GM18867 (cell line): Measurements from ENCODE around the gene PBX1.
"Not testable (repeated sequence)": the region's sequence is repeated elsewhere in the genome, so short reads cannot be mapped to it uniquely, and the experiment has no call there.

Source experiments
- ATAC-seq: cut with Tn5 transposase; IDR thresholded peaks from one replicate; pipeline ENCODE4 v1.9.1; 2021; ENCODE audit warnings: mild to moderate bottlenecking, moderate library complexity; ENCODE audit not compliant: unreplicated experiment

Gene PBX1

DNA sequence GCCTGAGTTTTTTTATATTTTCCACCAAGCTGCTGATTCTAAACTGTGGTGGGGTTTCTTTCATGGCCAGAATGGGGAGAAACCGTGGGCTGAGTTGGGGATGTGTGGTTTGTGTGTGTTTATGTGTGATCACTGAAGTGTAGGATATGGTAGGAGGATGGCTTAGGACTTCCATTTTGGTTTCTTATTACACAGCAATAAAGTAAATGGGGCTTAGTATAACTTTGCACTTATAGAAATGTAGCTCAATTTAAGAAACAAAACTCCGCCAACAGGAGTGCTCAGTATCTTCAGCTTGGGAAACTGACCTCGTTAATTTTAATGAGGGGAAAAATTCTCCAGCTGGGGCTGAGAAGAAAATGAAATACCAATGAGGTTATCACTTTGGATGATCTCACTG lies 77.8 kb downstream of the PBX1 start:
- ATAC-seq = no peak

DNA sequence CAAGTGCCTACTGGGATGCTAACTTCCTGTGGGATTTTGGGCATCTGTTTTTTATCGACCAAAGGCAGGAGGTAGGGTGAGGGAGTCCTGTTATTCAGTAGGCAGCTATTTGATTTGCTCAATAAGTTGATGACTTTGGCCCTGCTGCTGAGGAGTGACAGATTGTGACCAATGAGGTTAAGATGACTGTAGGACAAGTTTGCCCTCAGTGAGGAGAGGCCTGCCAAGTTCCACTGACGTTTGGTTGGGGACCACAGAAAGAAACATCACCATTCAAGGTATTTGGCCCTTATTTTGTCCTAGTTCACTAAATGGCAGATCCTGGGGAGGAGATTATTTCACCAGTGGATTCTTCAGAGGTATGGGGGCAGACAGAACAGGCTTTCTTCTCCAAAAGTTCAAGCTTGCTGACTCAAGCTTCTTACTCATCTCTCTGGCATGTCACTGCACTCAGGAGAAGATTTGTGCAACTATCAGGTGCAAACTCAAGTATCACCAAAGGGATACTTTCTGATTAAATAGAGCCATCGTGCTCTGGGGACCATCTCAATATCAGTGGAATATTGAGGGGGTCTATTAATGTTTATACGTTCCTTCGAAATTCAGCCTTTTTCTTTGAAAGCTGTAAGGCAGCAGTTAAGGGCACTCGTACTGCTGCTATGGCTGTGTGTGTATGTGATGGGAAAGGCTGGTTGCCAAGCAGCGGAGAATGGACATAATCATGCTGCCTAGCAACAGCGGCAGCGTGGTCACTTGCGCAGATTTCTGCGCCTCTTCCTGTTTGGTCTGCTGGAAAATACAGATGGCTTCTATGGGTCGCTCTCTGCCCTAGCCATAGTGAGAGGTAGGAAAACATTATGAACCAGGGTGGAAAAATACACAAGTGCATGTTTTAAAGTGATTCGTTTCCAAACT lies 78.7 kb downstream of the PBX1 start:
- ATAC-seq = no peak

DNA sequence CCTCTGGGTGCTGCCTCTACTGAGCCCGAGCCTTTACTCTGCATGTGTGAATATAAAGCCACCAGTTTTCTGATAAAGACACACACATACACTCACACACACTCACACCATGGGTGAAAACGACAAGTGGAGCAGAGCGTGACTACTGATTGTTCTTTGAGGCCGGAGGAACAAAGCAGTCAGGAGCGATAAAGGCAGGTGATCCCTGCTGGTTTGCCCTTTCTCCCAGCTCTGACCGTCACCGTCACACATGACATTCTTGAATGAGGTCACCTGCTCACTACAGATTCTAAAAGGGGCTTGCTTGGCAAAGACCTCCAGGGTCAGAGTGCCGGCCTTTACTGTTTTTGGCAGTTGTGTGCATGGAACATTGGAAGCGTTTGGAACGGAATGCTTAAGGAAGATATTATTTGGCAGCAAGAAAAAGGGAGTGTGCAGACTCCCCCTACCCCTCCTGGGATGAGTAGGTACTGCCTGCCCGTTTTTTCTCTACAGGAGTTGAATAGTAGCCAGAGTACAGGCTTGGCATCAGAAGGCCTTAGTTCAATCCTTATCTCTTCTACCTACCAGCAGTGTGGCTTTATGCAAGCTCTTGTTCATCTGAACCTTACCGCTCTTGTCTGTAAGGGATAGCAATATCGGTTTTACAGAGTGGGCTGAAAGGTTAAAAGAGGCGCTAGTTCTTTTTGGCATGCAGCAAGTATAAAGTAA lies 79.7 kb downstream of the PBX1 start:
- ATAC-seq = no peak

DNA sequence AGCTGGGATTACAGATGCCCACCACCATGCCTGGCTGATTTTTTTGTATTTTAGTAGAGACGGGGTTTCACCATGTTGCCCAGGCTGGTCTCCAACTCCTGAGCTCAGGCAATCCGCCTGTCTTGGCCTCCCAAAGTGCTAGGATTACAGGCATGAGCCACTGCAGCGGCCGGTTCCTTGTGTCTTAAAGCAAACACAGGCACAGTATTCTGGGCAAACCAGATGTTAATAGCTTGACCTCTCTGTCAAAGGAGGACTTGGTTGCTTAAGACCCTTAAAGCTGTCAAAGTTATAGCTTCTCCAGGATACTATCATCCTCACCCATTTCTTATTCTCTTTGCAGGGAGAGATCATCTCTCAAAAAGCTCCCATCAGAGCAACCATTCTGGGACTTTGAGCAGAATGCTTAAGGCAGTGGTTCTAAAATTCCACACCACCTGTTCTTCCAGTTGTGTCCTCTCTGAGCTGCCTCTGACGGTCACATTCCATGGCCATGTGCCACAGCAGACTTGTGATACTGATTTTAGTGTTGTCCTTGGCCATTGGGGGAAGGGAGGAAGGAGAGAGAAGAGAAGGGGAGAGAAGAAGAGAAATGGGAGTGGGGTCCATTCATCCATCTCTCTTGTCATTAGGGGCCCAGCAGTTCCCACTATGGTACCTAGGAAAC lies 81.8 kb downstream of the PBX1 start:
- no peak for ATAC-seq

DNA sequence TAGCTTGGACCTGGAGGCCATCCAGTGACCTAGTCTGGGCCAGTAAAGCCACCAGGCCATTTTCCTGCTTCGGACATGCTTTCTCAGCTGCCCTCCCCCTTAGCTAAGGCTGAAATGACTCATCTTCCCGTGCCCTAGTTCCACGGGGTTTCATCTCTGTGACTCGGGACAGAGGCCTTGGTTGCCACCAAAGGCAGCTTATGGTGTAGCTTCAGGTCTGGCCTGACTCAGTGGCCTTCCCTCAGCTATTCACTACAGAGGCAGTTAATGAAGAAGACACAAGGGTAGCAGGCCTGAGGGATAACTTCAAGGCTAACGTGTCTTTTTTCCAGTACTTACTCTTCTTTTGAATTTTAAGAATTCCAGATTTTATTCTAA lies 82.4 kb downstream of the PBX1 start:
- ATAC-seq = no peak

DNA sequence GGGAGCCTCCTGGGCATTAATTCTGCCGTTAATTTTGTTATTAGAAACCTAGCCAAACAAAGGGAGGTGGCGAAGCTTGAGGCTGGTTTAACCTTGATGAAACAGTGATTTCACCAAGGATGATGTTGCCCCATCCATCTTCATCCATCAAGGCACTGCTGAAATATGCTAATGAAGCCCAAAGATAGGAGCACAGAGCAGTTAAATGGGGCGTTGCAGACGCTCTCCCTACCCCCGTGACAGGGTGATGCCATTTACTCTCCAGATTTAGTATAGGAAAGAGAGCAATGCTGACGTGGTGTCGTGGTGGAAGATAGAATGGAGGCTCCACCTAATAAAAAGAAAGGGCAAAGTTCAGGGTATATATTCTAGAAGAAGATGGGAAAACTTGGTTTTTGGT lies 84.0 kb downstream of the PBX1 start:
- no peak for ATAC-seq

DNA sequence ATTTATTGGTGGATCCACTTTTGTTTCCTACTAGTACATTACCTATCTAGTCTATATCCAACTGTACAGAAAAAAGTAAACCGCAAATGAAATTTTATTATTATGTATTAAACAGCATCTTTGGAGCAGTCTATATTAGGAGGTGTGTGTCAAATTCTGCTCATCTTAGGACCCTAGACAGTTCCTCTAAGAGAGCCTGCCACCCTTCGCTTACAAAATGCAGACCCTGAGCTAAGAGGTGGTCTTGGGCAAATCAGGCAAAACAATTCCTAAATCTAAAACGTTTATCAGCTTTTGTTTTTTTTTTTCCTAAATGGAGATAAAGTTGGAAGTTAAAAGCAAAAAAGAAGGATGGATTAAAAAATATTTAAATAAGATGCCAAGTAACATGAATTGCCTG lies 85.3 kb downstream of the PBX1 start:
- no peak for ATAC-seq

DNA sequence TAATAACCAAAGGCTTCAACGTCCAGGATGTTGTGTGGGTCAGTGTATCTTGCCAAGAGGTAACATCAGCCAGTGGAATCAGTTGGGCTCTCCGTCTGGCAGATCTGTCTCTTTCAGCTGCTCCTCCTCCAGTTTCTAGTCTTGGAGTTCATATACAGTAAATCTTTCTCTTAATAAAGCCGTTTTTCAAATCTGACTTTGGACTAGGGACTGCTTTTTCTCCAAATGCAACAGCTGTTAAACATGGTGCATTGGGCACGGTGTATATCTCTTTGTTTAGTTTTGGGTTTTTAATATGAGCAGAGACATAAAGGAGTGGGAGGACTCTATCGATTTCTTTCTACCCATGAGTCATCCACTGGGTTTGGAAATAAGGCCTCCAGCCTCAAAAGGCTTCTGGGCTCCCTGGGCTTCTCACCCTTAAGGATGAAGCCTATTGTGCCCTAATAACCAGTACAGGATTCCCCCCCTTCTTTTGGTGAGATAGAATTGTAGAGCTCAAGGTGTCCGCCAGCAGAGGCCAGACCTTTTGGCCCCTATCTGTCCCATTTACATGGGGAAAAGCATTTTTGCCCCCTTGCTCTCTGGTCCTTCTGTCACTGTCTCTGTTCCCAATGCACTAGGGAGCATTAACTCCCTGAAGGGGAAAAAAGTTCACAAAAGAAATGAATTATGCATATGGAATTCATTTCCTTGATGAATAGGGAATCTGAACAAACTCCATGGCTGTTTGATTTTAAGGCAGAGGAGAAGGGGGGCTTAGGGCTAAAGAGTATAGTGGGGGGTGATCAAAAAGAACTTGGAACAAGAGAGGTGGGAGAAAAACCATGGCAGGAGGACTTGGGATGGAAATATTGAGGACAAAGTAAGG lies 86.0 kb downstream of the PBX1 start:
- no peak for ATAC-seq

DNA sequence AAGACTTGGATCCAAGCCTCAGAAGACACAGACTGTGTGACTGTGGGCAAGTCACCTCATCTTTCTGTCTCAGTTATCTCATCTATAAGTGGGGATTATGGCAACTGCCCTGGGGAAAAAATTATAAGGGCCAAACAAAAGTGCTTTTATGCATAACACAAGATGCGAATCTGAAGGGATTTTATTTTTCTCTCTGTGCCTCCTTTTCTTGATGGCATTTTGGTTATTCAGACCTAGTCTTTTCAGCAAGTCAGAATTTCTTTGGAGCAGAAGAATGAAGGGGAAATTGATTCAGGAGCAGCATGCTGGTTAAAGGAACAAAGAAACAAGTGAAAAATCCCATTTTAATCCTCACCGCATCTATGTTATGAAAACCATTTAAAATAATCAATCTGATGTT lies 86.9 kb downstream of the PBX1 start:
- ATAC-seq = no peak

DNA sequence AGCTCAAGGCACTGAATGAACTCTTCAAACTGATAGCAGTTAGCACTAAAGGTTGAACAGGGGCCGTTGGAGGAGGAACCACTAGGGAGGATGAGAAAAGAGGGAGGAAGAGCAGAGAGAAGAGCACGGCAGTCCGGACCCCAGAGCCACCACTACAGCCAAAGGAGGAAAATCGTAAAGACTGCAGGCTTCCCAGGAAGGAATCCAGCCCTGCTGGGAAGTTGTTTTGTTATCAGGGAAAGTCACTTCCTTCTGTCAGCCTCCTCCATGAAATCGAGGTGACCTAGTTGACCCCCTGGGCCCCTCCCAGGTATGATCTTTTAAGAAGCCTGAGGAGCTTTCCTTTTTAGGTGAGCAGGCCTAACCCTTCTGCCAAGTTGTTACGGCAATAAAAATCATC lies 88.2 kb downstream of the PBX1 start:
- ATAC-seq = no peak

DNA sequence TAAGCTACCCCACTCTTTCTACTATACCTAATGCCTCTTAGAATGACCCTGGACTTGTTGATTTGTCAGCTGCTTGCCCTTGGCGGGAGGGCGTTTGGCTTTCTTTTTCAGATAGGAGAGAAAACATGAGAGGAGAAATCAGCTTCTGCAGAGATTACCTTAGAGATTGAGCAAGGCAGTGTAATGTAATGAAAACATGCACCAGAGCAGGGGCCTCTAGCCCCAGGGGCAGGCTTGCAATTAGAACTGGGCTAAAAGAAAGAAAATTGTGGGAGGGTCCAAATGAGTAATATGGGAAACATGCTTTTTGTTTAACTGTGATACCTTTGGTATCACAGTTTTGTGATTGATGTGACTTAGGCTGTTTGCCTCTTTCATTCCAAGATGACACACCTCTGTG lies 89.7 kb downstream of the PBX1 start:
- no peak for ATAC-seq

DNA sequence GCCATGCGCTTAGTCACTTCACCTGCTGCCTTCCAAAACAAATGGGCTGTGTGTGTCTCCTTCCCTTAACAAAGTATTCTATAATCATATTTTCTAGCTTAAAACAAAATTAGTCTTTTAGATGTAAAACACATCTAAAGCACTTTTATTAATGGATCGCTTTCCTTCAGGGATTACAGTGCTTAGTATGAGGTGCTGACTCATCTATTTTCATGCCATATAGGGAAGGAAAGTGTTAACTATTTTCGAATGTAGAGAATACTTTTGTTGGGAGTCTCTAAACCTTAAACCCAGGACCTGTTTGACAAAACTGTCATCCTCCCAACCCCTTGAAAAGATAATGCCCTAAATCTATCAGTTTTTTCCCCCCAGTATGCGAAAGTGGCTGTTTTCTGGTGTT lies 90.2 kb downstream of the PBX1 start:
- ATAC-seq = no peak

DNA sequence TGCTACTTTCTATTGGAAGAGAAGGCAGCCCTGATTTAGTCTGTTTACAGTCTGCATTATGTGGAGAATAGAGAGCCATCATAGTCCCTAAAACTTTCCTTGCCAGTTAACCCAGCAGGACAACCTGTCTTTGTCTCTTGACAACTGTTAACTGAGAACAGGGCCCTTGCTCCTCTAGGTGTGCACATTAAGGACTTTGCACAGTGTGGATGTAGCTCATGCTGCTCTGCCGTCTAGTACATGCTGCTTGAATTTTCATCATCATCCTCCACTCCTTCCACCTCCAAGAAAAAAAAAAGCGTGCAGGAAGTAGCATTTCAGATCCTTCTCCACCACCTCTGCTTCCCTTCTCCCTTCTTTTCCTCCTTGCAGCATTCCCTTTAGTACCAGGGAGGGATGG lies 91.5 kb downstream of the PBX1 start:
- no peak for ATAC-seq

DNA sequence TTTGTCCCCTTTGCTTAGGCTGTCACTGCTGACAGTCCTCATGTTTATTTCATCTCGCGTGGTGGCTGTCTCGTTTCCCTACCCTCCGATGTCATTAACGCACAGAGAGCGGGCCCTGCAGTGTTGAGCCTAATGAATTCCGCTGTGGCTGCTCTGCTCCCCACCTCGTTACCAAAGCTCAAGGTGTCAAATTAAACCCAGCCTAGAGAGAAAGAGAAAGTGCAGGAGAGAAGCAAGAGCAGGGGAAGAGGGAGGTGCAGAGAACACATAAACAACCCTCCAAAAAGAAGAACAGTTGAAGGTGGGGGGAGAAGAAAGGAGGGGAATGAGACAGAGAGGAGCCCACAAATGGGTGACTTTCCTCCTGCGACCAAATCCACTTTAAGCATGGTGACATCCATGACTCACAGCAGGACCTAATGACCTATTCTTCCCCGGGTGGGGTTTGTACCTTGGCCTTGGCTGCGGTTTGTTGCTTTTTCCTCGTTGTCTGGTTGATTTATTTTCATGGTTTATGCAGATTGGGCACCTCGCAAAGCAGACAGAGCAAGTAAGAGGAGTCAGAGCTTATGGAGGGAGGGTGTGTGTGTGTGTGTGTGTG lies 92.5 kb downstream of the PBX1 start:
- no peak for ATAC-seq

DNA sequence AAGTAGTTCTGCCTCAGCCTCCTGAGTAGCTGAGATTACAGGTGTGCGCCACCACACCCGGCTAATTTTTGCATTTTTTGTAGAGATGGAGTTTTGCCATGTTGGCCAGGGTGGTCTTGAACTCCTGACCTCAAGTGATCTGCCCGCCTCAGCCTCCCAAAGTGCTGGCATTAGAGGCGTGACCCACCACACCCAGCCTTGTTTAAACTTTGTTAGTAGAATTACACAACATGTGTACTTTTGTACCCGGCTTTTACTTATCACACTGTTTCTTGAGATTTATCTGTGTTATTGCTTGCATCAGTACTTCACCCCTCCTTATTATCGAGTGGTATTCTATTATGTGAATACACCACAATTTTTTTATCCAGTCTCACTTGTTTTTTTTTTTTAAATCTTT lies 94.0 kb downstream of the PBX1 start:
- ATAC-seq = not testable (repeated sequence)

DNA sequence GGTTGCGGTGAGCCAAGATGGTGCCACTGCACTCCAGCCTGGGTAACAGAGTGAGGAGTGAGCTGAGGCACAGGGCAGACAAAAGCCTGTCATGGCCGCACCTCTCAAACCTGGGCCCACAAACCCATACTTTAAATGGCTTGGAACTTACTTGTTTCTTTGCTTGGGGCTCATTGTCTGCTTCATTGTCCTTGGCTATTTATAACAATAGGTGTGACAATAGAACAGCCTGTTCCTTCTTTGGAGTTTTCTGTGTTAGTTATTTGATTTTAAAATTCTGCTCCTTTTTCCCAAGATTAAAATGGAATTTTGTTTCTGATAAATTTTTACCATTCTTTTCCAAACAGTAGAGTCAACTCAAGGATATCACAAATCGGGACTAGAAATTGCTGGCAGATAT lies 94.7 kb downstream of the PBX1 start:
- ATAC-seq = no peak

DNA sequence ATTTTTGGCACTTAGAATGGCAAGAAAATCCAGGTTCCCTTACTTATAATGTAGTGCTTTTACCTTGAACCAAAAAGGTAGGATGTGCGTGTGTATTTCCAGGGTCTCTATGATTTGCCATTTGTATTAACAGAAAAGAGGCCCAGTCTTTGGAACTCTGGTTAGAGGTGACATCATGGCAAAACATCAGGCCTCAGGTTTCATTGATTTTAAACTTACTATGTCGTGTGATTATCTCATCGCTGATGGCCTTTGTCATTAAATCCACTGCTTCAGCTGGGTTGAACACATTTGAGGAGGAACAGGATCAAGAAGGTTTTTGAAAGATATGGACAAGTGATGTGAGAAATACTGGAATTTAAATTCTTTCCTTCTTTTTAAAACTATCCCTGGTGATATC lies 95.2 kb downstream of the PBX1 start:
- no peak for ATAC-seq

DNA sequence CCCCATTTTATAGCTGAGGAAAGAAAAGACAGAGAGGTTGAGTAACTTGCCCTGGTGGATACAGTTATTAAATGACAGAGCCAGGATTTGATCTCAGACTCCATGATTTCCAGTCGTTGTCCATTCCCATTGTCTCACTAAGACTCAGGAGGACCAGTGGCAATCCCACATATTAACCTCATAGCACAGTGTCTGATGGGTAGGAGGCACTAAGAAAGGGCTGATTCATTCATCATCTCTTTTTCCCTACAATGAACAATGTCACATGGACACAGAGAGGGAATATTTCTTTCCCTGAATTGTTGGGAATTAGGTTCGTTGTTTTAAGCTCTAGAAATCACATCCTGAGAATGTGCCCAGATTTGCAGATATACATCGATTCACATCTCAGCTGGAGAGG lies 99.9 kb downstream of the PBX1 start:
- ATAC-seq = no peak

DNA sequence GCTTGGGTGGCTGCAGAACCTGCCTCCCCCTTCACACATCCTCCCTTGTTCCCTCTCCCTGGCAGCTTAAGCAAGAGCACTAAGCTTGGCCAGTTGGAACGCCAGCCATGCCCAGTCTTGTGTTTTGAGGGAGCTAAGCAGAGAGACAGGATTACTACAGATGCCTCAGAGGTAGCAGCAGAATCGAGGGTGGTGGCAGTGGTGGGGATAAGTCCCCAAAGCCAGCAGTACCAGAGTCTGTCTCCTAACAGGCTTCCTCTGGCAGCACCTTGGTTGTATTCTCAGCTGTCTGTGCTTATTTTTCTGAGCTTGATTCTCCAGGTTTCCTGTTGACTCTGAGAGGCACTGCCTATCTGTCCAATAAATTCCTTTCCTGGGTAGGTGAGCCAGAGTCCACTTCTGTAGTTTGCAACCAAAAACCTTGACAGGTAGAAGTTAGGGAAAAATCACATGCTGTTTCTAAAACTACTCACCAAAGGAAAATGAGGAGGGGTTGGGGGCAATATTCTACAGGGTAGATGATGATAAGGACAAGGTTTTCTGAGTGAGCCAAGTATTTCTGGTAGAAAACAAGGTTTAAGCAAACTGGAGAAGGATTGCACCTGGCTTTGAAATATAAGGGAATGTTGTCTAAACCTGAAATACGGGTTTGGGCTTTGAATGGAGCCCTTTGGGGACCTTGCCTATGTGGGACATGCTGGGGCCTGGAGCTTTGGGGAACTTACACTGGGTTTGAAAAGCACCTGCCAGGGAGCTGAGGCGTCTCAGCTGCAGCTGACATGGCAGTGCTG lies 100.8 kb downstream of the PBX1 start:
- peak; percentile 19 for ATAC-seq

DNA sequence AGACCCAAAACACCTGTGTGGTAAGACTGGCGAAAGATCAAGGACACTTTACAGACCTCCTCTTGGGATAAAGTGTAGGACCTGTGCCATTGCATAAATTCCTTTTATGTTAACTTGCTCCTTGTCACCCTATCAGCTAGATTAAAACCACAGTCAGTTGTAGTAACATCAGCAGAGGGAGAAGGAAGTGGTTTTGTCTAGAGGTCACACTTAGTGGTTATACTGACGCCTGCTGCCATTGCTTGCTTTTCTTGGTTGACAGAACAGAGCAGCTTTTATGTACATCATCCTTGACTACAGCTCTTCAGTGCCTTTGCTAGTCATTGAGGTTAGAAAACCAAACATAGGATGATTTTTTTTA lies 101.4 kb downstream of the PBX1 start:
- peak; percentile 89 for ATAC-seq
